ENCODE measurements around the gene METTL23.
"Not testable (repeated sequence)": the region's sequence is repeated elsewhere in the genome, so short reads cannot be mapped to it uniquely, and the experiment has no call there.

METTL23 gene

DNA sequence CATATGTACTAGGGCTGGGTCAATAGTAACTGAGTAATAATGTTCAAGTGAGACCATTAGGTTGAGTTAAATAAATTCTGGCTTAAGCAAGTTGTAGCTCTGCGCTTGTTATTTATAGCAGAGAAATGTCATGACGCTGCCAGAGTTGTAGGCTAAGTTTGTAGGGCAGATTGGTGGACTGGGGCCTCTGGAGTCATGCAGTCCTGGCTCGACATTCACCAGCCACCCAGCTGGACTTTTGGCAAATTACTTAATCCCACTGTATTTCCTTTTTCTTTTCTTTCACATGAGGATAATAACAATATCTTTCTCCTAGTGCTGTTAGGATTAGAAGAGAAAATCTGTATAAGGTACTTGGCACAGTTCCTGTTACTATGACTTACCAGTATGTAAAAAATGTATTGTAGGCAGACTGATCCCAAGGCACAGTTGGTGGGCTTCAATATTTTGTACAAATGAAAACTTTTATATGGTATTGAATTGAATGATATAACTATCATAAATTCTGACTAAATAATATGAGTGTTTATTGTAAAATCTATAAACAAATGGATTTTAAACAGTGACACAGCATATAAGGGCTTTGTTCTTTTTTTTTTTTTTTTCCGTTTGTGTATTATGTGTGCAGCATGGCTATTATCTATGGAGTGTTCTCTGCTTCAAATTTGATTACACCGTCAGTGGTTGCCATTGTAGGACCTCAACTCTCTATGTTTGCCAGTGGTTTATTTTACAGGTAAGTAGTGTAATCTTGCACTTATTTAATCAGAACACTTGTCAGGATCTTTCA lies 13.9 kb downstream of the METTL23 start:
- H3K9ac ChIP-seq (ENCODE audit: low read depth, low read length, poor library complexity, severe bottlenecking), result no peak overlapping the region
- H3K9me3 ChIP-seq (ENCODE audit: insufficient read depth, low read depth, low read length), result no peaks in the 10 kb centered on the region
- peaks cover 22% of the 10 kb centered on the region for H4K20me1 ChIP-seq (ENCODE audit: insufficient read depth, low read length, poor library complexity, severe bottlenecking)
- H3K27me3 ChIP-seq (ENCODE audit: insufficient read depth, low read length, poor library complexity, severe bottlenecking), result peaks cover 16% of the 10 kb centered on the region
- H2AFZ ChIP-seq (ENCODE audit: low read length), result no peak overlapping the region
- peaks cover 49% of the 10 kb centered on the region for H3K79me2 ChIP-seq (ENCODE audit: insufficient read depth, low read length)
- no peaks in the 10 kb centered on the region for H3F3A ChIP-seq (ENCODE audit: low read depth)
- TF ChIP-seq EZH2phosphoT487 (IDR thresholded peaks at IDR 0.05; ENCODE audit: borderline replicate concordance), result no peak
- TF ChIP-seq, protein P1, sequence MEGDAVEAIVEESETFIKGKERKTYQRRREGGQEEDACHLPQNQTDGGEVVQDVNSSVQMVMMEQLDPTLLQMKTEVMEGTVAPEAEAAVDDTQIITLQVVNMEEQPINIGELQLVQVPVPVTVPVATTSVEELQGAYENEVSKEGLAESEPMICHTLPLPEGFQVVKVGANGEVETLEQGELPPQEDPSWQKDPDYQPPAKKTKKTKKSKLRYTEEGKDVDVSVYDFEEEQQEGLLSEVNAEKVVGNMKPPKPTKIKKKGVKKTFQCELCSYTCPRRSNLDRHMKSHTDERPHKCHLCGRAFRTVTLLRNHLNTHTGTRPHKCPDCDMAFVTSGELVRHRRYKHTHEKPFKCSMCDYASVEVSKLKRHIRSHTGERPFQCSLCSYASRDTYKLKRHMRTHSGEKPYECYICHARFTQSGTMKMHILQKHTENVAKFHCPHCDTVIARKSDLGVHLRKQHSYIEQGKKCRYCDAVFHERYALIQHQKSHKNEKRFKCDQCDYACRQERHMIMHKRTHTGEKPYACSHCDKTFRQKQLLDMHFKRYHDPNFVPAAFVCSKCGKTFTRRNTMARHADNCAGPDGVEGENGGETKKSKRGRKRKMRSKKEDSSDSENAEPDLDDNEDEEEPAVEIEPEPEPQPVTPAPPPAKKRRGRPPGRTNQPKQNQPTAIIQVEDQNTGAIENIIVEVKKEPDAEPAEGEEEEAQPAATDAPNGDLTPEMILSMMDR (conservative IDR thresholded peaks at IDR 0.05; ENCODE audit: low read length), result no peak
- H3K9me2 ChIP-seq (replicated peaks; ENCODE audit: low read depth, low read length), result no peaks in the 10 kb centered on the region
- peaks cover 28% of the 10 kb centered on the region for H3K36me3 ChIP-seq (ENCODE audit: insufficient read depth, low read length)
- H3K4me1 ChIP-seq (ENCODE audit: insufficient read depth, low read length, poor library complexity, severe bottlenecking), result peaks cover 33% of the 10 kb centered on the region
- peak overlapping the region; percentile 35 for H3K4me2 ChIP-seq (ENCODE audit: low read depth, low read length, poor library complexity, severe bottlenecking)
- peak overlapping the region; percentile 7 for H3K4me3 ChIP-seq (ENCODE audit: low read length, poor library complexity, severe bottlenecking)

DNA sequence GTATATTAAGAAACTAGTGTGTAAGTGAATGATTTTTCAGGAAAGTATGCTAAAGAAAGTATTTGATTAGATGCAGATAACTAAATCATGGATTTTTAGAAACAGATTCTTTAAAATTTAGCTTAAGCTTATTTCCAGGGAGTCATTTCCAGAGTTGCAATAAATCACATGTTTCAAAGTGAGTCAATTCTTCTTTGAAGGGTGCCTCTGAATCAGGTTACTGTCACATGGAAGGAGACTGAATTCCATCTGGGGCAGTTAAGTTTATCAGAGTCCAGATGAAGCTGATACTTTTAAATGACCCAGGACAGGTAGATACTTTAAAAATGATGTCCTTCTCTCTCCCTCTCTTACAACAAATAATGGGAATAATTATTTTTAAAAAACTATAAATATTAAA lies 16.3 kb downstream of the METTL23 start:
- Histone ChIP-seq H3K27me3 (ENCODE audit: insufficient read depth, low read length, poor library complexity, severe bottlenecking) (no peaks in the 10 kb centered on the region), H4K20me1 (ENCODE audit: insufficient read depth, low read length, poor library complexity, severe bottlenecking) (peaks cover 10% of the 10 kb centered on the region), H3K4me3 (ENCODE audit: low read length, poor library complexity, severe bottlenecking) (no peak overlapping the region), H2AFZ (ENCODE audit: low read length) (no peak overlapping the region), H3K9ac (ENCODE audit: low read depth, low read length, poor library complexity, severe bottlenecking) (no peak overlapping the region), H3K9me2 (replicated peaks; ENCODE audit: low read depth, low read length) (no peaks in the 10 kb centered on the region), H3K4me2 (ENCODE audit: low read depth, low read length, poor library complexity, severe bottlenecking) (no peak overlapping the region), H3K79me2 (ENCODE audit: insufficient read depth, low read length) (peaks cover 33% of the 10 kb centered on the region), H3K36me3 (ENCODE audit: insufficient read depth, low read length) (peaks cover 26% of the 10 kb centered on the region; the same call in 1 of the 2 replicates), H3K9me3 (ENCODE audit: insufficient read depth, low read depth, low read length) (no peaks in the 10 kb centered on the region), H3F3A (ENCODE audit: low read depth) (no peaks in the 10 kb centered on the region), H3K4me1 (ENCODE audit: insufficient read depth, low read length, poor library complexity, severe bottlenecking) (peaks cover 30% of the 10 kb centered on the region)
- TF ChIP-seq, protein P1 (conservative IDR thresholded peaks at IDR 0.05; ENCODE audit: low read length), result no peak
- TF ChIP-seq EZH2phosphoT487 (IDR thresholded peaks at IDR 0.05; ENCODE audit: borderline replicate concordance), result no peak

DNA sequence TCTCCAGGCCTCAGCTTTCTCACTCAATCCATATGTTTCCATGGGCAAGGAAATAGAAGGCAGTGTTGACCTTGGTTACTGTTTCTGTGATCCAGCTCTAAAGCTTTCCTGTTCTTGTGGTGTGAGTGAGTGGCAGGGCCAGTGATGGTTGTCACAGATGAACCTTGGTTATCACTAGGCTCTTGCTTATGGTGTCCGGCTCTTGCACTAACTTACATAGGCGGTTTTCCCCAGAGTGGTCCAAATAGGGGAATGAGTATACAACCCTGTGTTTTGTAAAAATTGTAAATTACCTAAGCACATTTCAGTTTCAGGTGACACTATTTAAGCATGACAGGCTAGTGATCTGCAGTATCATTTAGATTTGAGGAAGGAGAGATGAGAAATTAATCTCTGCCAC lies 18.1 kb downstream of the METTL23 start:
- peaks cover 26% of the 10 kb centered on the region; the same call in 1 of the 2 replicates for H3K36me3 ChIP-seq (ENCODE audit: insufficient read depth, low read length)
- TF ChIP-seq, protein P1 (conservative IDR thresholded peaks at IDR 0.05; ENCODE audit: low read length), result no peak
- TF ChIP-seq EZH2phosphoT487 (IDR thresholded peaks at IDR 0.05; ENCODE audit: borderline replicate concordance), result no peak
- peaks cover 13% of the 10 kb centered on the region for H3K4me1 ChIP-seq (ENCODE audit: insufficient read depth, low read length, poor library complexity, severe bottlenecking)
- H3K79me2 ChIP-seq (ENCODE audit: insufficient read depth, low read length), result peaks cover 15% of the 10 kb centered on the region; the same call in 1 of the 2 replicates
- H3K9me3 ChIP-seq (ENCODE audit: insufficient read depth, low read depth, low read length), result no peaks in the 10 kb centered on the region
- H3F3A ChIP-seq (ENCODE audit: low read depth), result no peaks in the 10 kb centered on the region
- H3K4me2 ChIP-seq (ENCODE audit: low read depth, low read length, poor library complexity, severe bottlenecking), result no peak overlapping the region
- H3K9me2 ChIP-seq (replicated peaks; ENCODE audit: low read depth, low read length), result no peaks in the 10 kb centered on the region
- H3K27me3 ChIP-seq (ENCODE audit: insufficient read depth, low read length, poor library complexity, severe bottlenecking), result no peaks in the 10 kb centered on the region
- H4K20me1 ChIP-seq (ENCODE audit: insufficient read depth, low read length, poor library complexity, severe bottlenecking), result no peaks in the 10 kb centered on the region
- no peak overlapping the region for H2AFZ ChIP-seq (ENCODE audit: low read length)
- H3K4me3 ChIP-seq (ENCODE audit: low read length, poor library complexity, severe bottlenecking), result no peak overlapping the region
- no peak overlapping the region for H3K9ac ChIP-seq (ENCODE audit: low read depth, low read length, poor library complexity, severe bottlenecking)

DNA sequence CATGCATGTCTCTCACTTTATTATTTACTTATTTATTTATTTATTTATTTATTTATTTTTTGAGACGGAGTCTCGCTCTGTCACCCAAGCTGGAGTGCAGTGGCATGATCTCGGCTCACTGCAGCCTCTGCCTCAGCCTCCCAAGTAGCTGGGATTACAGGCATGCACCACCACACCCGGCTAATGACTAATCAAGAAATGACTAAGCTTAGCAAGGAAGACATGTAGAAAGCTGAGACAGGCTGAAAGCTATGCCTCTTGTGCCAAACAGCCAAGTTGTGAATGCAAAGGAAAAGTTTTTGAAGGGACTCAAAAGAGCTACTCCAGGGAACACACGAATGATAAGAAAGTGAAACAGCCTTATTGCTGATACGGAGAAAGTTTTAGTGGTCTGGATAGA lies 19.1 kb downstream of the METTL23 start:
- not testable (repeated sequence) for H3K27me3 ChIP-seq (ENCODE audit: insufficient read depth, low read length, poor library complexity, severe bottlenecking); H3K4me2 ChIP-seq (ENCODE audit: low read depth, low read length, poor library complexity, severe bottlenecking); H3K79me2 ChIP-seq (ENCODE audit: insufficient read depth, low read length); H4K20me1 ChIP-seq (ENCODE audit: insufficient read depth, low read length, poor library complexity, severe bottlenecking); H3K9ac ChIP-seq (ENCODE audit: low read depth, low read length, poor library complexity, severe bottlenecking); H2AFZ ChIP-seq (ENCODE audit: low read length); H3K4me3 ChIP-seq (ENCODE audit: low read length, poor library complexity, severe bottlenecking); H3K9me2 ChIP-seq (replicated peaks; ENCODE audit: low read depth, low read length); H3K9me3 ChIP-seq (ENCODE audit: insufficient read depth, low read depth, low read length); H3F3A ChIP-seq (ENCODE audit: low read depth); H3K4me1 ChIP-seq (ENCODE audit: insufficient read depth, low read length, poor library complexity, severe bottlenecking)
- H3K36me3 ChIP-seq (ENCODE audit: insufficient read depth, low read length), result peaks cover 26% of the 10 kb centered on the region; the same call in 1 of the 2 replicates
